HG03342 (cell line): ENCODE measurements around the gene MDFI.

Experiments used
- ATAC-seq: cut with Tn5 transposase; IDR thresholded peaks from one replicate; pipeline ENCODE4 v1.9.1; 2021; ENCODE audit warnings: mild to moderate bottlenecking, moderate library complexity; ENCODE audit not compliant: unreplicated experiment

The MDFI gene

DNA sequence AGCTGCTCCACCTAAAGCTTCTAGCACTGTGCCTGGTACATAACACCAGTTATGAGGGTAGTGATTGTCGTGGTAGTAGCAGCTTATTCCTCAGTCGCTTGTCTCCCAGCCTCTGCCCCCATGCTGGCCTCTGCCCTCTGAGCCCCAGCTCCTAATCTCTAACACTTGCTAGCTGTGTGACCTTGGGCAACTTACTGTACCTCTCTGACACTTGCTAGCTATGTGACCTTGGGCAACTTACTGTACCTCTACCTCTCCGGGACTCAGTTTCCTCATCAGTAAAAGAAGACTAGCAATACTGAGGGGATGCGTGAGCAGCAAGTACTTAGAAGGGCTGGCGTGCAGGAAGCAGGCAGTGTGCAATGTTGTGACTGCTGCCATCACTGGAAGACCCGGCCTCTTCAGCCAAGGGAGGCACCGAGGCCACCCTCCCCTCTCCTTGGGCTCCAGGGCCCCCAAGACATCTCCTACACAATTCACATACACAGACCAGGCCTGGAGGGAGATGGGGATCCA, 9.9 kb downstream of the MDFI start:
- ATAC-seq: no peak

DNA sequence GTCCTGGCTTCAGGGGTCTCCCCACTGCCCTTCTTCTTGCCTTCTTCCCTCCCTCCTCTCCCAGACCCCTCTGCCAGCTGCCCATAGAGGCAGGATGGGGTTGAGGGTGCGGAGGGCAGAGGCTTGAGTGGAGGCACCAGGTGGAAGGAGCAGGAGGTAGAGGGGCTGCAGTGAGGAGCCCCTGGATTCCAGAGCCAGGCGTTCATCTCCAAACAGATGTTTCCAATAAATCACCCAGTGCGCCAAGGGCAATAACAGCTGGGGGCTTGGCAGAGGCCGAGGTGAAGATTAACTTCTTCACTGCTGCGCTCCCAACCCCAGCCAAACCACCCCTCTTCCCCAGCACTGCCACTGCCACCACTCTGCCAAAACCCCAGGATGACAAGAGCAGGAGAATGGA, 10.7 kb downstream of the MDFI start:
- no peak for ATAC-seq

DNA sequence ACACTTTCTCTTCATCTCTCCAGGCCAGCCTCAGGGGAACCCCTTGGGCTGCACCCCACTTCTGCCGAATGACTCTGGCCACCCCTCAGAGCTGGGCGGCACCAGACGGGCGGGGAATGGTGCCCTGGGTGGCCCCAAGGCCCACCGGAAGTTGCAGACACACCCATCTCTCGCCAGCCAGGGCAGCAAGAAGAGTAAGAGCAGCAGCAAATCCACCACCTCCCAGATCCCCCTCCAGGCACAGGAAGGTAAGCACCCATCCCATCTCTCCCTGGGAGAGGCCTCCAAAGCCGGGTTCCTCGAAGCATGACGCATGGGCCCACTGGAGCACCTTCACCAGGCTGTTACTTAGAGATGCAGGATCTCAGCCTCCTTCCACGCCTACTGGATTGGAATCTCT, 11.3 kb downstream of the MDFI start:
- ATAC-seq: no peak

DNA sequence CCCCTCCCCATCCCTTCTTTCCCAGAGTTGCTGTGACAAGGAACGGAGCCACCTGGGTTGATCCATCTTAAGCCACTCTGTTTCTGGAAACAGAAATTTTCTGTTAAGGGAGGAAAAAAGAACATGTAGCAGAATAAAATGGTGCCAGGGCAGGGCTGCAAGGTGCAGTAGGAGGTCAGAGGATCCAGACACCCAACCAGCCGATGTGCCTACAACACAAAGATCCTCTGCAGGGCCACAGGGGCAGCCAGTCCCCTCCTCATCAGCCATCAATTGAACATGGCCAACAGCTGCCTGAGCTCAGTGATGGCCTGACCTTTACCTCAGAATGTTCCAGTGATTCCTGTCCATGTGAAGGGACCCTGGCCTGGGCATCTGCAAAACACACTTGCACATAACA, 11.9 kb downstream of the MDFI start:
- no peak for ATAC-seq

DNA sequence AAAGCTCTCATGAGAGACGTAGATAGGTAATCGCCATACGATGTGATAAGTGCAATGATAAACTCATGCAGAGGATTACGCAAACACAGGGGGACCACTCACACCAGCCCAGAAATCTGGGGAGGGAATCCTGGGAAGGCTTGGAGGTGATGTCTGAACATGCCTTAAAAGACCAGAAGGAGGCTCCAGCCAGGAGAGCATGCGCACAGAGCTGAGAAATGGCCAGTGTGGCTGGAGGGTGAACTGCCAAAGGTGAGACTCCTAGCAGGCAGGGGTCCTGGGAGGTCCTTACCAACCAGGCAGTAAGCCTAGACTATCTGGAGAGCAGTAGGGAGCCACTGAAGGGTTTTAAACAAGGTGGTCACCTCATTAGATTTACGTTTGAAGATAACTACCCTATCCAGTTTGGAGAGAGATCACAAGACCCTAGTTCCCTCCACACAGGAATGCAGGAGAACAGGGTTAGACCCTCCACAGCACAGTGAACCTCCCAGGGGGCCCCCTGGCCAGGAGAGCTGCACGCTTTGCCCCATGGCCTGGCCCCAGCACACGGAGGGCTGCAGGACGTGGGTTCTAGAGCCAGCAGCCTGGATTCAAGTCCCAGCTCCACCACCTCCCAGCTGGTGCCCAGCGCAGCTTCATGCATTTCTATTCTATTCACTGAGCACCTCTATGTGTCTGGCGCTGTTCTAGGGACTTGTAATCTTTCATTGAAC, 13.1 kb downstream of the MDFI start:
- no peak for ATAC-seq

DNA sequence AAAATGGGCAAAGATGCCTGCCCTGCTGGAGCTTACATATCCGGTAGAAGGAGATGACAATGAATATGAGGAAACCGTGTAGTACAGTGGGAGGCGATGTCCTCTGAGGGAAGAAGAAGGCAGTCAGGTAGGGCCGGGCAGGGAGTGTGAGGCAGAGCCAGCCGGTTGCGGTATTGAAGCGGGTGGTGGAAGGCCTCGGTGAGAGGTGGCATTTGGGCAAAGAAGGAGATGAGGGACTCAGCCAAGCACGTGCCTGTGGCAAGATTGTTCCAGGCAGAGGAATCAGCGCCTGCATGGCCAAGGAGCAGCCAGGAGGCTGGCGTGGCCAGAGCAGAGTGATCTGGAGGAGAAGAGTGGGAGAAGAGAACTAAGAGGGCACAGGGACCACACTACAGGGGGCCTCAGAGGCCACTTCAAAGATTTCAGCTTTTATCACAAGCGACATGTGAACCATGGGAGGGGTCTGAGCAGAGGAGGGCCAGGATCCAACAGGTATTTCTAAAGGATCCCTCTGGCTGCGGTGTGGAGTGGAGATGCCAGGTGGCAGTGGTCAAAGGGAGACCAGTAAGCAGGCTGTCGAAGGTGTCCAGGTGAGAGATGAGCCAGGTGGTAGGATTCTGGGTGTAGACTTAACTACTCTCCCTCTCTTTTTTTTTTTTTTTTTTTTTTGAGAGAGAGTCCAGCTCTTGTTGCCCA, 13.8 kb downstream of the MDFI start:
- ATAC-seq: no peak

DNA sequence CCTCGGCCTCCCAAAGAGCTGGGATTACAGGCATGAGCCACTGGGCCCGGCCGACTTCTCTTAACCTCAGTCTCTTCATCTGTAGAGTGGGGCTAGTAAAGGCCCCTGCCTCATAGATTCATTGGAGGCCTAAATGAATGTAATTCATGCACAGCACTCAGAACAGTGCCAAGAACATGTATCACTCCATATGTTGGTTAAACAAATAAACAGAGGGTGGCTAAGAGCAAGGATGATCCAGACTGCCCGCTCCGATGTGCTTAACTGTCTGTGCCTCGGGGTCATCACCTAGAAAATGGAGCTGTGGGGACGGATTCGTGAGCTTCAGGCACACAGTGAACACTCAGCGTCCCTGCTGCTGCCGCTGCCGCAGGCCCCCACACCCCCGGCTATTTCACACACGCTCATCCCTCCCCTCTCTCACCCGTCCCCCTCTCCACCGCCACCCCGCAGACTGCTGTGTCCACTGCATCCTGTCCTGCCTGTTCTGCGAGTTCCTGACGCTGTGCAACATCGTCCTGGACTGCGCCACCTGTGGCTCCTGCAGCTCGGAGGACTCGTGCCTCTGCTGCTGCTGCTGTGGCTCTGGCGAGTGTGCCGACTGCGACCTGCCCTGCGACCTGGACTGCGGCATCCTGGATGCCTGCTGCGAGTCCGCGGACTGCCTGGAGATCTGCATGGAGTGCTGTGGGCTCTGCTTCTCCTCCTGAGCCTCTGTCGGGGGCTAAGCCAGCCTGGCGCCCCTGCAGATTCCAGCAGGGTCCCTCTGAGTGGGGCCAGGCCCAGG, 14.8 kb downstream of the MDFI start:
- no peak for ATAC-seq

DNA sequence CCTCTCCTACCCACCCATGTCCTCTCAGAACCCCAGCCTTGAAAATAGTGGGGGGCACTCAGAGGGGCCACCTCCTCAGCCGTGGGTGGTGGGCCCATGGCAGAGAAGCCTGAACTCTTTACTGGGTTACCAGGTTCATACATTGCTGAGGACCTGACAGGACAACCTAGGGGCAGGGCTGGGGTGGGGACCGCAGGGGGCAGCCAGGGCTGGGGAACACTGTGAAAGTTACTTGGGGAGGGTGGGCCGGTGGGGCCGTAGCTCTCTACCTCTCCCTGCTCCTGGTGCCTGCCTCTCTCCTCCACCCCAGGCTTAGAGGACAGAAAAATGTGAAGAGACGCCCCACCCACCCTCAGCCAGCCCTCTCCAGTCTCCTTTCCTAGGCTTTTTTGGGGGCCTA, 15.4 kb downstream of the MDFI start:
- ATAC-seq: no peak

DNA sequence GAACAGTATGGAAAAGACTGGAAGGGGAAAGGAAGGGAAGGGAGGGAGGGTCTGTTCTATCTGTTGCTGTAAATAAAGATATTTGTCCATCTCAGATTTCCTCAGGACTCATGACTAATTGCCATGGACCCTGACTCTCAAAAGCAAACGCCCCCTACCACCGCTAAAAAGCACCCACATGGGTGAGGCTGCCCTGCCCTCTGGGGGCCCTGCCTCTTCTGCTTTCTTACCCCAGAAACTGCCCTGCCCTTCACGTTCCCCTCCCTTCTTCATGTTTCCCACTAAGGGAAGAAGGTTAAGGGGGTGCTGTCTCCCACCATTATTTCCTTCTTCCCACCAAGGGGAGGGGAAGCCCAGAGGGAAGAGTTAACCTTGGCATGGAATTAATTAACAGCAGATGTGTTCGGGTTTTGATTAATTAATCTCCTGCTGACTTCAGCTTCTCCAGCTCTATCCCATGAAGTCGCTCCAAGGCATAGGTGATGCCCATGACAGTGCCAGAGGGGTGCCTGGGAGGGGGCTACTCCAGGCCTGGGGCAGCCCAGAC, 16.0 kb downstream of the MDFI start:
- ATAC-seq: no peak

DNA sequence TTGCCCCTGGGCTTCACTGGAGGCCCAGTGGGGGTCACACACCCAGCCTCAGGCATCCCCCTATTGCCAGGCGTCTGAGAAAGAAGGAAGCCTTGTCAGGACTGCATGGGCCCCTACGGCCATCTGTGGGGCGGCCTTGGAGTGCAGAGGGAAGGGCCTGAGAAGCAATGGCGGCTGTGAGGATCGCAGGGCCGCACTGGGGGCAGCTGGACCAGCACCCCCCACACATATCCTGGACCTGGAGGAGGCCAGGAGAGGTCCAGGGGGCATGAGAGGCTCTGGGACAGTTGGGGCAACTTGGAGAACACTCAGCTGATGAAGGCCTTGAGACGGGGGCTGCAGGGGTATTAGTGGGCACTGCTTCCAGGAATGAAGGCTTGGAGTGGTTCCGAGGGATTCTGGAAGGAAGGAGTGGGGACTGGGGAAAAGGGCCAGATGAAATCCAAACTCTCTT, 16.5 kb downstream of the MDFI start:
- no peak for ATAC-seq

DNA sequence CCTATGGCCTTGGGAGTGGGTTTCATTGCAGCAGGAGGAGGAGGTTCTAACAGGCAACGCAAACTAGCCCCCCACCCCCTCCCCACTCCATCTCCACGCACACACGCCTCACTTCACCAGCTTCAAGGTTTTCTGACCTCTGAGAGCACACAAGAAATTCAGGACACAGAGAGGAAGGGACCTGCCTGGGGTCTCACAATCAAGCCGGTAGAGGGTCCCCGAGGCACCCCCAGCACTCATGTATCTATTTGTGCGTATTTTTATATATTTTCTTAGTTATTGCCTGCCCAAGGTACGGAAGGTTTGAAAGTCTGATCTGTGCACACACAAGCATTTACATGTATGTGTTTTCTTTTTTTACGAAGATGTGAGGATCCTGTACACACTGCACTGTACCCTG, 16.9 kb downstream of the MDFI start:
- ATAC-seq: no peak

DNA sequence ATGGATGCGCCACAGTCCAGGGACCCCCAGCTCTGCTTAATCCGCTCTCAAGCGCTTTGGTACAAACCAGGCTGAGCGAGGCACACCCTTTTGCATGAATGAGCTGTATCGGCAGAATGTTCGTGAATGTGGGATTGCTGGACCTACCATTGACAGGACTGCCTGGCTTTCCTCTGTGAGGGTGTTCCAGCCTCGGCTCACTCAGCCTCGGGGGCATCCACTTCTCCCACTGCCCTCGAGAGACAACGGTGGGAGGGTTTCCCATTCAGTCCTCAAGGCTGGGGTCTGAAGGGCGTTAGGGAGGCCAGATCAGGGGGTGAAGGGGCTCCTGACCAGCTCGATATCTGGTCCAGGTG, 17.4 kb downstream of the MDFI start:
- ATAC-seq: no peak

DNA sequence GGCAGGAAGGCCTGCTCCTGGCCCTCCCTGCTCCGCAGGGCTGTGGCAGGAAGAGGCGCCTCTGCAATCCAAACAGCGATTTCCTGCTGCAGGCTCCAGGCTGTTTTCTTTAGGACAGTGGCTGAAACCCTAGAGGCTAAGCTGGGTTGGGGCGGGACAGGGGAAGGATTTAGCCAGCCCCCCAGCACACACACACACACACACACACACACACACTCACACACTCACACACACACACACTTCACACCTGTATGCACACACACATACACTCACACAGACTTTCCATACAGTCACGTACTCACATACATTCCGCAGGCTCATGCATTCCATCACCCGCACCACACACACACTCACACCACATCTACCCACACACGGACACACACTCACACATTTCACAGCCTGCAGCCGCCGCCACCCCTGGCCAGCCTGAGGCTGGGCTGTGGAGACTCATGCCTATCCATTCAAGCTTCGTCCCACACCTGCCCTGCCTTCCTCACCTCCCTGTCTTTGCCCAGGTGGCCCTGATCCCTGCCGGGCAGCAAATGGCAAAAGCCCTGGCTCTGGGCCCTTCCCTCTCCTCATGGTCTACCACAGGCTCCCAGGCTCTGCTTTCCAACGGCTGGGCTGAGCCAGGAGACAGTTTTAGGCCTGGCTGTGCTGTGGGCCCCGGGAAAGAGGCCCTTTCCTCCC, 17.9 kb downstream of the MDFI start:
- ATAC-seq: no peak

DNA sequence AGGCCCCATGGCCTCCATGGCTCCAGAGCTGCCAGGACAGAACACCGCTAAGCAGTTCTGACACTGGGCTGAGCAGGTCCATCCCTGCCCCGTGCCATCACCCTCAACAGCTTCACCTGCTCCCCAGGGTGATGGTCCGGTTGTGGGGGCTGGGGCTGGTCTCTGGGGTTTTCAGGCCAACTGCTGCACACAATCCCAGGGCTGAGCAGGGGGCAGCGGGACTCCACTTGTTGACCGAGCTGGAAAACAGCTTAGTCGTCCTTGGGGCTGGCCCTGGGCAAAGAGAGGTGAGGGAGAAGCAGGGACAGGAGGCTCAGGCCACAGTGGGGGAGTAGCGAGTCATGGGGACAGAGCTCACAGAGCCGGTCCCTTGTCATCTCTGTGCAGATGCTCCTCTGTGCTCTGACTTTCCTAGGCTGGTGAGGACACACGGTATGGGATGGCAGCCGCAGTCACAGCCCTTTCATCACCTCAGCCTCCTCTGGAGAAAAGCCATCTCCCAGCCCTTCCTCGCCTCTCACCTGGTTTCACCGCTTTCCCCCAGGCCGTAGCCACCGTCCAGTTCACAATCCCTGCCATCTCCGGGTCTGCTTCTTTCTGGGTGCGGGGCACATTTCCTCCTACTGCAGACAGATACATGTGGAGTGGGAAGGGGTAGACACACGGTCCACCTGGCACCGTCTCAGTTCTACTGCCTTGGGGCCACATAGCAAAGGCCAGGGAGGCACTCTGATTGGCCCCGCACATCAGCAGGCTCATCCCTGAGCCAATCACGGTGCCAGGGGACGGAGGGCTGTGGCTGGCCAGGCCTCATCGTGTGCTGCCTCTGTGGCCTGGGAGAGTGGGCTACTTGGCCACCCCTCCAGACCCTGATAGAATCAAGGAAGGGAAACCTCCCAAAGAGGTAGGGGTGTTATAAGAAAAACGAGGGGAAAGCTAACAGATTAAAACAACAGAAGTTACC, 19.1 kb downstream of the MDFI start:
- ATAC-seq: no peak

DNA sequence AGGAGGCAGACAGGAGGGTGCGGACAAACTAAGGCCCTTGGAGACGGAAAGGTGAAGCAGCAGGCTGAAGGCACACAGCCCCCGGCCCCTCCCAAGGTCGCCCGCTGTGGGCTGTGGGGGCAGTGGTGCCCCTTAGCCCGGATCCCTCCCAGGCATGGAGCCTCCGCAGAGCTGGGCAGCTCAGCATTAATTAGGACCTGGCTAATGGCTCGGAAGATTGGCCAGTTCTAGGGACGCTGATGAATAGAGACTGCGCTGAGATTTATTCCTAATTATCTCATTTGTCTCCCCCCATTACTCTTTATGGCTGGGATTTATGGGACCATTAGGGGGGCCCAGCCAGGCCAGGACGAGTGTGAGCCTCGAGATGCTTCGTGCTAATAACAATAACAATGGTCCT, 20.4 kb downstream of the MDFI start:
- ATAC-seq: no peak

DNA sequence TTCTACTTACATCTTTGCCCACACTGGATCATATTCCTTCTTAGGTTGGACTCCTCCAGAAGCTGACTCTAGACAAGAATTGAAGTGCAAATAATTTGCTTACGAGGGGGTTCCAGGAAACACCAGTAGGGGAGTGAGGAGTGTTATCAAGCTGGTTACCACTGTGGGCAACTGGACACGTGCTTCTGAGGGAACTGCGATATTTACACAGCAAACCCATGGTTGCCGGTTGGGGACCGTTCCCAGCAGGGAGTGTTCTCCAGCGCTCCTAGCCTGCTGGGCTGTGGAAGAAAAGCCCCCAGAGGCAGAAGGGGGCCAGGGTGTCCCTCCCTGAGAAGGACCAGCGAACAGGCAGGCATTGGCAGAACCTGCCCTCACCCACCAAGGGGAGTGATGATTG, 21.7 kb downstream of the MDFI start:
- no peak for ATAC-seq

DNA sequence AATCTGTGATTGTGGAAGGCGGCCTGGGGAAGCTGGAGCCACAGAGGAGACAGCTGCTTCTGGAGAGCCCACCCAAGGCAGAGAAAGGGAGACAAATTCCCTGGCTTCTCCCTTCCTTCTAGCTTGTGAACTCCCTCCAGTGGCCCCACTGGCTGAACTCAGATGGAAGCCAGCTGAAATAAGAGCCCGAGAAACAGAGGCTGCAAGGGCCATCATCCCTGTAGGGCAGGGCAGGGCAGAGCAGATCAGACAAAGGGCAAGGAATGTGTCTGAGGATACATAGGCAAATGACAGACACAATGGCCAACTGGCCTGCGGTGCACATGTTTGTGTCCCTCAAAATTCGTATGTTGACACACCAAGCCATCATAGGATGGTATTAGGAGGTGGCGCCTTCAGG, 25.3 kb downstream of the MDFI start:
- ATAC-seq: no peak

DNA sequence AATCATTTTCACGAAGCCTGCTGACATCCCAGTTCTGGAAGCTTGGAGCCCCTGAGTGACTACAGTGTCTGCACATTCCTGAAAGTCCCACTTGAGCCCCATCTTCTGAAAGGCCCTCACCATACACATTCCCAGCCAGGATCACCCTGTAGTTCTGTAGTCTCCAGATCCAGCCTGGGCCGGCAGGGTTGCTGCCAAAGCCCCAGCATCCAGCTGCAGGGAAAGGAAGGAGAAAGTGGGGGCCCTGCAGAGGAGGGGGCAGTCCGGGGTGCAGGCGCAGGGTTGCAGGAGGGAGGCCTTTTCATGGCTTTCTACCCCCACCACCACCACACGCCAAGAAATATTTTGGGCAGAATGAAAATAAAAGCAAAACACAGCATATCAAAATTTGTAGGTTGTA, 26.0 kb downstream of the MDFI start:
- ATAC-seq: no peak

DNA sequence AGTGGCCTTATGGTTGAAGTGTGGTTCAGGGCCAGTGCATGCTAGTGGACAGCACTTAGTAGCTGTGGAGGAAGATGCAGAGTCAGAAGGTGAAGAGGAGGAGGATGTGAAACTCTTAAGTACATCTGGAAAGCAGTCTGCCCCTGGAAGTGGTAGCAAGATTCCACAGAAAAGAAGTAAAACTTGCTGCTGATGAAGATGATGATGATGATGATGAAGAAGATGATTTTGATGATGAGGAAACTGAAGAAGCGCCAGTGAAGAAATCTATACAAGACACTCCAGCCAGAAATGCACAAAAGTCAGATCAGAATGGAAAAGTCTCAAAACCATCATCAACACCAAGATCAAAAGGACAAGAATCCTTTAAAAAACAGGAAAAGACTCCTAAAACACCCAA, 28.9 kb downstream of the MDFI start:
- no peak for ATAC-seq

DNA sequence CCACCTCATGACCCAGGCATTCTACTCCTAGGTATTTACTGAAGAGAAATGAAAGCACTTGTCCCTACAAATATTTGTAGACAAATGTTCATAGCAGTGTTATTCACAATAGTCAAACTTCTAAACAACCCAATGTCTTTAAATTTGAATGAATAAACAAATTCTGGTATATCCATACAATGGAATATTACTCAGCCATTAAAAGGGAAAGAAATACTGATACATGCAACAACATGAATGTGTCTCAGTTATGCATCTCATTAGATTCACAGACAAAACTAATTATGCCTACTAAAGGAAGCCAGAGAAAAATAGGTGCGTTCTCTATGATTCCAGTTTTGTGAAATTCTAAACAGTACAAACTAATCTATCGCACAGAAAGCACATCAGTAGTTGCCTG, 30.7 kb downstream of the MDFI start:
- no peak for ATAC-seq
